H1 (cell line): ENCODE measurements around the gene MYH7. TPM values are rescaled to one million over a fixed set of nuclear protein-coding genes. Genes with fewer than 3 reads are reported as not detected.

ENCODE experiments used
- ASH2L ChIP-seq: fragments of 200-600, 300-600 bp; sonication (generic); IDR thresholded peaks from one replicate; pipeline ENCODE4 v1.7.1; 2017; ENCODE audit warnings: low read length
- NANOG ChIP-seq: IDR thresholded peaks from 2 replicates; pipeline ENCODE4 v1.6.1; 2011; ENCODE audit warnings: low read length, low read depth, mild to moderate bottlenecking, inconsistent platforms; ENCODE audit not compliant: insufficient read depth, poor library complexity, severe bottlenecking
- PHF8 ChIP-seq: fragments of 200-600 bp; sonication (generic); conservative IDR thresholded peaks from 2 replicates; pipeline ENCODE4 v1.7.1; 2012; ENCODE audit warnings: low read depth, mild to moderate bottlenecking, inconsistent platforms, low read length, moderate library complexity
- SIRT6 ChIP-seq: IDR thresholded peaks from one replicate; pipeline ENCODE4 v1.7.1; 2012; ENCODE audit warnings: low read length, inconsistent platforms
- SP1 ChIP-seq: IDR thresholded peaks from 2 replicates; pipeline ENCODE4 v1.6.1; 2011; ENCODE audit warnings: low read depth, low read length
- SUZ12 ChIP-seq: fragments of 200-600 bp; sonication (generic); IDR thresholded peaks from 2 replicates; pipeline ENCODE4 v1.6.1; 2012; ENCODE audit warnings: mild to moderate bottlenecking, inconsistent platforms, low read length, moderate library complexity, mixed read lengths
- TEAD4 ChIP-seq: IDR thresholded peaks from 2 replicates; pipeline ENCODE4 v1.6.1; 2012; ENCODE audit warnings: low read depth, low read length, inconsistent platforms, mixed read lengths
- YY1 ChIP-seq: IDR thresholded peaks from 2 replicates; pipeline ENCODE4 v1.6.1; 2011; ENCODE audit warnings: low read depth, mild to moderate bottlenecking, low read length
- ZNF274 ChIP-seq: IDR thresholded peaks from 2 replicates; pipeline ENCODE4 v1.7.0; 2012; ENCODE audit warnings: low read length, borderline replicate concordance; ENCODE audit errors: extremely low read depth
- polyA plus RNA-seq, 7 experiments: library from polyadenylated mRNA; depleted of rRNA in 3 of 7; stranded (reverse) in 5 of 7; unstranded in 2 of 7; fragments of >200 nt in 5 of 7; fragments of 200-250 nt in 2 of 7; gene quantifications; 1 replicate in 5 of 7; 2 replicates in 1 of 7; 4 replicates in 1 of 7; pipeline versions ENCODE4 v1.2.1 to v1.2.3, GENCODE V29; 2011 to 2013; ENCODE audit warnings: missing spikeins in 2 of 7, mixed read lengths in 2 of 7
- total RNA-seq: library from RNA; stranded (reverse); fragmentation: NEBNext Ultra II Directional; extraction: Animal tissue kit (Norgen Biotek cat#: 25700); gene quantifications from 2 replicates; pipeline ENCODE4 v1.2.1, GENCODE V29; 2021
- TF ChIP-seq, protein P1 (sequence below): fragments of 300-600 bp; sonication (generic); IDR thresholded peaks from 2 replicates; pipeline ENCODE4 v1.7.1; 2012; ENCODE audit warnings: low read length, moderate library complexity, mild to moderate bottlenecking, inconsistent platforms; ENCODE audit not compliant: insufficient replicate concordance

Gene MYH7
- total and polyA plus RNA-seq, 2 of the 8 experiments (the other 6 are each of a cell fraction or from before 2014, with no cell fraction given): not detected

- TF ChIP-seq, protein P1, sequence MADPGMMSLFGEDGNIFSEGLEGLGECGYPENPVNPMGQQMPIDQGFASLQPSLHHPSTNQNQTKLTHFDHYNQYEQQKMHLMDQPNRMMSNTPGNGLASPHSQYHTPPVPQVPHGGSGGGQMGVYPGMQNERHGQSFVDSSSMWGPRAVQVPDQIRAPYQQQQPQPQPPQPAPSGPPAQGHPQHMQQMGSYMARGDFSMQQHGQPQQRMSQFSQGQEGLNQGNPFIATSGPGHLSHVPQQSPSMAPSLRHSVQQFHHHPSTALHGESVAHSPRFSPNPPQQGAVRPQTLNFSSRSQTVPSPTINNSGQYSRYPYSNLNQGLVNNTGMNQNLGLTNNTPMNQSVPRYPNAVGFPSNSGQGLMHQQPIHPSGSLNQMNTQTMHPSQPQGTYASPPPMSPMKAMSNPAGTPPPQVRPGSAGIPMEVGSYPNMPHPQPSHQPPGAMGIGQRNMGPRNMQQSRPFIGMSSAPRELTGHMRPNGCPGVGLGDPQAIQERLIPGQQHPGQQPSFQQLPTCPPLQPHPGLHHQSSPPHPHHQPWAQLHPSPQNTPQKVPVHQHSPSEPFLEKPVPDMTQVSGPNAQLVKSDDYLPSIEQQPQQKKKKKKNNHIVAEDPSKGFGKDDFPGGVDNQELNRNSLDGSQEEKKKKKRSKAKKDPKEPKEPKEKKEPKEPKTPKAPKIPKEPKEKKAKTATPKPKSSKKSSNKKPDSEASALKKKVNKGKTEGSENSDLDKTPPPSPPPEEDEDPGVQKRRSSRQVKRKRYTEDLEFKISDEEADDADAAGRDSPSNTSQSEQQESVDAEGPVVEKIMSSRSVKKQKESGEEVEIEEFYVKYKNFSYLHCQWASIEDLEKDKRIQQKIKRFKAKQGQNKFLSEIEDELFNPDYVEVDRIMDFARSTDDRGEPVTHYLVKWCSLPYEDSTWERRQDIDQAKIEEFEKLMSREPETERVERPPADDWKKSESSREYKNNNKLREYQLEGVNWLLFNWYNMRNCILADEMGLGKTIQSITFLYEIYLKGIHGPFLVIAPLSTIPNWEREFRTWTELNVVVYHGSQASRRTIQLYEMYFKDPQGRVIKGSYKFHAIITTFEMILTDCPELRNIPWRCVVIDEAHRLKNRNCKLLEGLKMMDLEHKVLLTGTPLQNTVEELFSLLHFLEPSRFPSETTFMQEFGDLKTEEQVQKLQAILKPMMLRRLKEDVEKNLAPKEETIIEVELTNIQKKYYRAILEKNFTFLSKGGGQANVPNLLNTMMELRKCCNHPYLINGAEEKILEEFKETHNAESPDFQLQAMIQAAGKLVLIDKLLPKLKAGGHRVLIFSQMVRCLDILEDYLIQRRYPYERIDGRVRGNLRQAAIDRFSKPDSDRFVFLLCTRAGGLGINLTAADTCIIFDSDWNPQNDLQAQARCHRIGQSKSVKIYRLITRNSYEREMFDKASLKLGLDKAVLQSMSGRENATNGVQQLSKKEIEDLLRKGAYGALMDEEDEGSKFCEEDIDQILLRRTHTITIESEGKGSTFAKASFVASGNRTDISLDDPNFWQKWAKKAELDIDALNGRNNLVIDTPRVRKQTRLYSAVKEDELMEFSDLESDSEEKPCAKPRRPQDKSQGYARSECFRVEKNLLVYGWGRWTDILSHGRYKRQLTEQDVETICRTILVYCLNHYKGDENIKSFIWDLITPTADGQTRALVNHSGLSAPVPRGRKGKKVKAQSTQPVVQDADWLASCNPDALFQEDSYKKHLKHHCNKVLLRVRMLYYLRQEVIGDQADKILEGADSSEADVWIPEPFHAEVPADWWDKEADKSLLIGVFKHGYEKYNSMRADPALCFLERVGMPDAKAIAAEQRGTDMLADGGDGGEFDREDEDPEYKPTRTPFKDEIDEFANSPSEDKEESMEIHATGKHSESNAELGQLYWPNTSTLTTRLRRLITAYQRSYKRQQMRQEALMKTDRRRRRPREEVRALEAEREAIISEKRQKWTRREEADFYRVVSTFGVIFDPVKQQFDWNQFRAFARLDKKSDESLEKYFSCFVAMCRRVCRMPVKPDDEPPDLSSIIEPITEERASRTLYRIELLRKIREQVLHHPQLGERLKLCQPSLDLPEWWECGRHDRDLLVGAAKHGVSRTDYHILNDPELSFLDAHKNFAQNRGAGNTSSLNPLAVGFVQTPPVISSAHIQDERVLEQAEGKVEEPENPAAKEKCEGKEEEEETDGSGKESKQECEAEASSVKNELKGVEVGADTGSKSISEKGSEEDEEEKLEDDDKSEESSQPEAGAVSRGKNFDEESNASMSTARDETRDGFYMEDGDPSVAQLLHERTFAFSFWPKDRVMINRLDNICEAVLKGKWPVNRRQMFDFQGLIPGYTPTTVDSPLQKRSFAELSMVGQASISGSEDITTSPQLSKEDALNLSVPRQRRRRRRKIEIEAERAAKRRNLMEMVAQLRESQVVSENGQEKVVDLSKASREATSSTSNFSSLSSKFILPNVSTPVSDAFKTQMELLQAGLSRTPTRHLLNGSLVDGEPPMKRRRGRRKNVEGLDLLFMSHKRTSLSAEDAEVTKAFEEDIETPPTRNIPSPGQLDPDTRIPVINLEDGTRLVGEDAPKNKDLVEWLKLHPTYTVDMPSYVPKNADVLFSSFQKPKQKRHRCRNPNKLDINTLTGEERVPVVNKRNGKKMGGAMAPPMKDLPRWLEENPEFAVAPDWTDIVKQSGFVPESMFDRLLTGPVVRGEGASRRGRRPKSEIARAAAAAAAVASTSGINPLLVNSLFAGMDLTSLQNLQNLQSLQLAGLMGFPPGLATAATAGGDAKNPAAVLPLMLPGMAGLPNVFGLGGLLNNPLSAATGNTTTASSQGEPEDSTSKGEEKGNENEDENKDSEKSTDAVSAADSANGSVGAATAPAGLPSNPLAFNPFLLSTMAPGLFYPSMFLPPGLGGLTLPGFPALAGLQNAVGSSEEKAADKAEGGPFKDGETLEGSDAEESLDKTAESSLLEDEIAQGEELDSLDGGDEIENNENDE: no peak
- TF ChIP-seq PHF8: no peak
- TF ChIP-seq ZNF274: no peak
- TF ChIP-seq ASH2L: no peak
- TF ChIP-seq NANOG: no peak
- no peak for TF ChIP-seq SIRT6
- no peak for TF ChIP-seq SUZ12
- no peak for TF ChIP-seq TEAD4
- no peak for TF ChIP-seq SP1
- no peak for TF ChIP-seq YY1
These were observed 32.9 kb downstream of the MYH7 start (continued) for GRCh38 chr14:23402296-23403138.
